Measurements from ENCODE around the gene MBTPS2.

DNA sequence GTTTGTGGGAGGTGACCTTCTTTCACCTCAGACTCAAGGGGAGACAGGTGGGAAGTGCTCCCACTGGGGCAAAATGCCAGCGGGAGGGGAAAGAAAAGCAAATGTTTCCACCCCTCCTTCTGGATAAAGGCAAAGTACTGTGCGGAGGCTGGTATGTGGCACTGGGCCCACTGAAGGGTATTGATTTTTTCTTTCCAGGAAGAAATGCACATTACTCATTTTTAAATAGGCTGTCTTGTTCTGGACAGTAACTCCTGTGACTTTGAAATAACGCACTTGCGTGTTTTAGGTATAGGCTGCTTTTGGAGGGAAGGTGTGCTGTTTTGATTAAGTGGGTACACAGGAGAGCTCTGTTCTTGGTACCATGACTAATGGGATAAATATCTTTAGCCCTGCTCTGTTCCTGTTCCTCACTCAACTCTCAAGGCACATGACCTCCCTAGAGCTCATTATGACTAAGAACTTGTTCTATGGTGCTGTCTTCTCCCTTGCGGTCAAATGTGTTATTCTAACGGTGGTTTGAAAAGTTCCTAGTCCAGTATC is 40.7 kb upstream of the MBTPS2 start:
- TF ChIP-seq POLR2AphosphoS5 (IDR thresholded peaks at IDR 0.05): no peak
- TF ChIP-seq, protein P1, sequence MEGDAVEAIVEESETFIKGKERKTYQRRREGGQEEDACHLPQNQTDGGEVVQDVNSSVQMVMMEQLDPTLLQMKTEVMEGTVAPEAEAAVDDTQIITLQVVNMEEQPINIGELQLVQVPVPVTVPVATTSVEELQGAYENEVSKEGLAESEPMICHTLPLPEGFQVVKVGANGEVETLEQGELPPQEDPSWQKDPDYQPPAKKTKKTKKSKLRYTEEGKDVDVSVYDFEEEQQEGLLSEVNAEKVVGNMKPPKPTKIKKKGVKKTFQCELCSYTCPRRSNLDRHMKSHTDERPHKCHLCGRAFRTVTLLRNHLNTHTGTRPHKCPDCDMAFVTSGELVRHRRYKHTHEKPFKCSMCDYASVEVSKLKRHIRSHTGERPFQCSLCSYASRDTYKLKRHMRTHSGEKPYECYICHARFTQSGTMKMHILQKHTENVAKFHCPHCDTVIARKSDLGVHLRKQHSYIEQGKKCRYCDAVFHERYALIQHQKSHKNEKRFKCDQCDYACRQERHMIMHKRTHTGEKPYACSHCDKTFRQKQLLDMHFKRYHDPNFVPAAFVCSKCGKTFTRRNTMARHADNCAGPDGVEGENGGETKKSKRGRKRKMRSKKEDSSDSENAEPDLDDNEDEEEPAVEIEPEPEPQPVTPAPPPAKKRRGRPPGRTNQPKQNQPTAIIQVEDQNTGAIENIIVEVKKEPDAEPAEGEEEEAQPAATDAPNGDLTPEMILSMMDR (IDR thresholded peaks at IDR 0.05): no peak
- TF ChIP-seq POLR2A (IDR thresholded peaks at IDR 0.05): no peak
